IMR-90 (cell line): Measurements from ENCODE around the gene ZNF410.

Source experiments
- BHLHE40 ChIP-seq: fragments of 150-350 bp; IDR thresholded peaks from 2 replicates; pipeline ENCODE4 v1.6.1; 2016; ENCODE audit warnings: mild to moderate bottlenecking, low read depth, low read length
- CEBPB ChIP-seq: IDR thresholded peaks from 2 replicates; pipeline ENCODE4 v1.6.1; 2012; ENCODE audit warnings: low read depth, low read length, improper control_type of control experiment
- MAFK ChIP-seq: IDR thresholded peaks from 2 replicates; pipeline ENCODE4 v1.6.1; 2012; ENCODE audit warnings: low read depth, low read length, improper control_type of control experiment
- NFE2L2 ChIP-seq: fragments of 150-350 bp; IDR thresholded peaks from 2 replicates; pipeline ENCODE4 v1.6.1; 2016; ENCODE audit warnings: low read depth, mild to moderate bottlenecking, low read length
- POLR2A ChIP-seq: IDR thresholded peaks from 2 replicates; pipeline ENCODE4 v1.6.1; 2012; ENCODE audit warnings: mild to moderate bottlenecking, low read depth, low read length
- RCOR1 ChIP-seq: IDR thresholded peaks from 2 replicates; pipeline ENCODE4 v1.6.1; 2012; ENCODE audit warnings: mild to moderate bottlenecking, low read length, improper control_type of control experiment; ENCODE audit not compliant: insufficient replicate concordance
- RFX5 ChIP-seq: IDR thresholded peaks from 2 replicates; pipeline ENCODE4 v1.8.0; 2012; ENCODE audit warnings: low read depth, mild to moderate bottlenecking, low read length, moderate library complexity
- TF ChIP-seq, protein P1 (sequence below): conservative IDR thresholded peaks from 2 replicates; pipeline ENCODE4 v1.5.1; 2012; ENCODE audit warnings: mild to moderate bottlenecking, low read depth, low read length, improper control_type of control experiment
- TF ChIP-seq, protein P2 (sequence below): fragments of 150-350 bp; IDR thresholded peaks from 2 replicates; pipeline ENCODE4 v1.6.1; 2017; ENCODE audit warnings: mild to moderate bottlenecking, antibody characterized with exemption, low read length, low read depth

DNA sequence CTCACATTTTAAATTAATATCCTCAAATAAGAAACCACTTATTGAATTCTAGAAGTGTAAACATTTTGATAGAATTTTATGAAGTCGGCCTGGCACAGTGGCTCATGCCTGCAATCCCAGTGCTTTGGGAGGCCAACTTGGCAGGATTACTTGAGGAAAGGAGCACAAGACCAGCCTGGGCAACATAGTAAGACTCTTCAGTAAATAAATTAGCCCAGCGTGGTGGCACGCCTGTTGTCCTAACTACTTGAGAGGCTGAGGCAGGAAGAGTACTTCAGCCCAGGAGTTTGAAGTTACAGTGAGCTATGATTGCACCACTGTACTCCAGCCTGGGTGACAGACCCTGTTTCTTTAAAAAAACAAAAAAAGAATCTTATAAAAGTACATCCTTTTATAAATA lies 8.9 kb upstream of the ZNF410 start:
- TF ChIP-seq, protein P1, sequence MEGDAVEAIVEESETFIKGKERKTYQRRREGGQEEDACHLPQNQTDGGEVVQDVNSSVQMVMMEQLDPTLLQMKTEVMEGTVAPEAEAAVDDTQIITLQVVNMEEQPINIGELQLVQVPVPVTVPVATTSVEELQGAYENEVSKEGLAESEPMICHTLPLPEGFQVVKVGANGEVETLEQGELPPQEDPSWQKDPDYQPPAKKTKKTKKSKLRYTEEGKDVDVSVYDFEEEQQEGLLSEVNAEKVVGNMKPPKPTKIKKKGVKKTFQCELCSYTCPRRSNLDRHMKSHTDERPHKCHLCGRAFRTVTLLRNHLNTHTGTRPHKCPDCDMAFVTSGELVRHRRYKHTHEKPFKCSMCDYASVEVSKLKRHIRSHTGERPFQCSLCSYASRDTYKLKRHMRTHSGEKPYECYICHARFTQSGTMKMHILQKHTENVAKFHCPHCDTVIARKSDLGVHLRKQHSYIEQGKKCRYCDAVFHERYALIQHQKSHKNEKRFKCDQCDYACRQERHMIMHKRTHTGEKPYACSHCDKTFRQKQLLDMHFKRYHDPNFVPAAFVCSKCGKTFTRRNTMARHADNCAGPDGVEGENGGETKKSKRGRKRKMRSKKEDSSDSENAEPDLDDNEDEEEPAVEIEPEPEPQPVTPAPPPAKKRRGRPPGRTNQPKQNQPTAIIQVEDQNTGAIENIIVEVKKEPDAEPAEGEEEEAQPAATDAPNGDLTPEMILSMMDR = no peak
- TF ChIP-seq POLR2A (no peak), CEBPB (no peak), BHLHE40 (no peak), NFE2L2 (no peak), RCOR1 (no peak), RFX5 (no peak), MAFK (no peak)
- TF ChIP-seq, protein P2, sequence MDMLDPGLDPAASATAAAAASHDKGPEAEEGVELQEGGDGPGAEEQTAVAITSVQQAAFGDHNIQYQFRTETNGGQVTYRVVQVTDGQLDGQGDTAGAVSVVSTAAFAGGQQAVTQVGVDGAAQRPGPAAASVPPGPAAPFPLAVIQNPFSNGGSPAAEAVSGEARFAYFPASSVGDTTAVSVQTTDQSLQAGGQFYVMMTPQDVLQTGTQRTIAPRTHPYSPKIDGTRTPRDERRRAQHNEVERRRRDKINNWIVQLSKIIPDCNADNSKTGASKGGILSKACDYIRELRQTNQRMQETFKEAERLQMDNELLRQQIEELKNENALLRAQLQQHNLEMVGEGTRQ = no peak
